Measurements from ENCODE around the gene DGCR2. TPM values are rescaled to one million over a fixed set of nuclear protein-coding genes. Genes with fewer than 3 reads are reported as not detected.

Gene DGCR2
- total and polyA plus RNA-seq, 2 of the 8 experiments (the other 6 are each of a cell fraction or from before 2014, with no cell fraction given) = 42.3 to 62.2 TPM

- H2BK5ac ChIP-seq (ENCODE audit: low read depth, low read length) = no peak overlapping the region
- H2AFZ ChIP-seq (ENCODE audit: low read length) = no peak overlapping the region
- H2BK15ac ChIP-seq (ENCODE audit: low read length) = no peak overlapping the region
- H4K91ac ChIP-seq (replicated peaks; ENCODE audit: insufficient read length, low read length) = no peak overlapping the region
- H2BK20ac ChIP-seq (ENCODE audit: low read length) = no peak overlapping the region
- H4K5ac ChIP-seq (ENCODE audit: insufficient read length, low read depth, low read length) = no peak overlapping the region
- H3K4ac ChIP-seq (replicated peaks; ENCODE audit: insufficient read length, low read depth, low read length) = no peak overlapping the region
- no peak overlapping the region for H3K56ac ChIP-seq (replicated peaks; ENCODE audit: insufficient read length, low read depth, low read length)
- H3K4me3 ChIP-seq (ENCODE audit: extremely low read depth in 1 of 4, insufficient read depth in 2 of 4, low read depth in 3 of 4, low read length in 4 of 4) = no peak overlapping the region
- H2BK120ac ChIP-seq (replicated peaks; ENCODE audit: low read depth, low read length) = no peak overlapping the region
- CTCF ChIA-PET (ENCODE audit: partially characterized antibody) = interaction anchor here (0.9 to 1.8 kb wide), 4 partner anchors 10 to 70 kb away, joined by 3 to 7 read pairs (median 6); no protein-coding TSS in a partner anchor
- DNase-seq (ENCODE audit: low read depth in 1 of 2, low spot score in 2 of 2) = no peak
- no peak overlapping the region for H2BK12ac ChIP-seq (ENCODE audit: low read depth, low read length)
- no peaks in the 10 kb centered on the region for H3K36me3 ChIP-seq (ENCODE audit: control insufficient read depth in 2 of 4, insufficient read depth in 4 of 4, low read length in 3 of 4)
- H3K23ac ChIP-seq (ENCODE audit: insufficient read length) = no peak overlapping the region
- POLR2A ChIA-PET (ENCODE audit: partially characterized antibody) = interaction anchor here (1.1 kb wide), 1 partner anchor 16 kb away, joined by 3 read pairs; no protein-coding TSS in a partner anchor
- H2AK5ac ChIP-seq (ENCODE audit: low read depth, low read length) = no peak overlapping the region
- H3K9ac ChIP-seq (replicated peaks in 1 of 4; ENCODE audit: extremely low read depth in 1 of 4, low read depth in 3 of 4, low read length in 3 of 4) = no peak overlapping the region
- H3K27me3 ChIP-seq (replicated peaks in 1 of 4; ENCODE audit: control insufficient read depth in 3 of 4, extremely low read depth in 1 of 4, insufficient read depth in 3 of 4, low read length in 3 of 4) = no peaks in the 10 kb centered on the region; a peak in 1 of 7 replicates
- peaks cover 25 to 45% of the 10 kb centered on the region in 2 experiments for H4K20me1 ChIP-seq (replicated peaks in 1 of 2; ENCODE audit: control insufficient read depth in 1 of 2, insufficient read depth in 2 of 2, low read length in 2 of 2)
- no peak overlapping the region for H3K18ac ChIP-seq (ENCODE audit: extremely low read depth, low read length)
- no peak overlapping the region for H3K14ac ChIP-seq (ENCODE audit: insufficient read length)
- 91% methylated on average over 8 of the region's 8 CpGs; no CpG with 5 or more reads in 1 of the 2 experiments for WGBS, 2 experiments (ENCODE audit: extremely low coverage in 1 of 2, insufficient coverage in 1 of 2, insufficient read length in 1 of 2, insufficient replicate concordance in 2 of 2, low coverage in 1 of 2, low lambda C conversion rate in 2 of 2, missing lambda C conversion rate in 1 of 2)
- FAIRE-seq = no peak
- H3K23me2 ChIP-seq (ENCODE audit: low read depth, low read length) = no peaks in the 10 kb centered on the region
- H3K79me2 ChIP-seq (ENCODE audit: control insufficient read depth in 1 of 2, insufficient read depth in 2 of 2, low read length in 2 of 2) = peaks cover 26 to 90% of the 10 kb centered on the region in 2 experiments
- no peak overlapping the region for H3K27ac ChIP-seq (ENCODE audit: low read depth, low read length)
- no peak overlapping the region for H4K8ac ChIP-seq (ENCODE audit: extremely low read depth, insufficient read depth, low read length)
- H3K9me3 ChIP-seq (ENCODE audit: insufficient read depth in 2 of 2, low read depth in 1 of 2, low read length in 1 of 2) = no peaks in the 10 kb centered on the region
- peaks cover 7 to 14% (median 11%) of the 10 kb centered on the region in 4 experiments for H3K4me1 ChIP-seq (replicated peaks in 1 of 4; ENCODE audit: control insufficient read depth in 3 of 4, insufficient read depth in 4 of 4, low read length in 3 of 4)
- H3K79me1 ChIP-seq (ENCODE audit: low read depth, low read length) = peaks cover 20% of the 10 kb centered on the region
- H3K4me2 ChIP-seq (ENCODE audit: insufficient read depth in 1 of 2, low read depth in 2 of 2, low read length in 2 of 2) = no peak overlapping the region
- TF ChIP-seq CEBPB (IDR thresholded peaks at IDR 0.05; ENCODE audit: low read depth, low read length) (no peak), RAD21 (IDR thresholded peaks at IDR 0.05 in 1 of 2, conservative IDR thresholded peaks at IDR 0.05 in 1 of 2; ENCODE audit: low read depth in 2 of 2, low read length in 2 of 2) (no peak), TBP (IDR thresholded peaks at IDR 0.05; ENCODE audit: low read depth, low read length) (no peak), SP4 (IDR thresholded peaks at IDR 0.05; ENCODE audit: low read length) (no peak), JUN (IDR thresholded peaks at IDR 0.05; ENCODE audit: low read depth, low read length) (no peak), HDAC6 (IDR thresholded peaks at IDR 0.05; ENCODE audit: low read depth, low read length) (no peak), NANOG (IDR thresholded peaks at IDR 0.05; ENCODE audit: insufficient read depth, low read depth, low read length, poor library complexity, severe bottlenecking) (no peak), SUZ12 (IDR thresholded peaks at IDR 0.05; ENCODE audit: low read length) (no peak), POLR2AphosphoS5 (IDR thresholded peaks at IDR 0.05; ENCODE audit: low read depth, low read length) (no peak), EP300 (IDR thresholded peaks at IDR 0.05; ENCODE audit: borderline replicate concordance in 1 of 2, low read depth in 2 of 2, low read length in 2 of 2) (no peak), FOSL1 (IDR thresholded peaks at IDR 0.05; ENCODE audit: insufficient read depth, low read depth, low read length) (no peak), CHD2 (IDR thresholded peaks at IDR 0.05; ENCODE audit: low read length) (no peak), MAX (IDR thresholded peaks at IDR 0.05) (no peak), SIN3A (conservative IDR thresholded peaks at IDR 0.05 in 1 of 2, IDR thresholded peaks at IDR 0.05 in 1 of 2; ENCODE audit: low read depth in 1 of 2, low read length in 2 of 2) (no peak)
Observed at GRCh38 chr22:19107730-19108074, 14.5 kb downstream of the DGCR2 start.

All from H1 (cell line).